Calu3 (cell line): ENCODE data around the gene PPP4C. TPM values are rescaled to one million over a fixed set of nuclear protein-coding genes. Genes with fewer than 3 reads are reported as not detected.
"Not testable (repeated sequence)": the region's sequence is repeated elsewhere in the genome, so short reads cannot be mapped to it uniquely, and the experiment has no call there.

Experiments used
- BruUV-seq: library from RNA; stranded (reverse); fragments of 400-500 nt; replicated peaks from 2 replicates; lab custom pipeline; 2021; lab: Mats Ljungman, UMichigan
- CTCF ChIA-PET: fragments of 300-600 bp; sonication (Branson Sonifier 250); formaldehyde crosslinking; loops from one replicate; lab custom pipeline; 2022; ENCODE audit warnings: antibody characterized with exemption; lab: Charles Lee
- DNase-seq: peaks from one replicate; pipeline ENCODE4 v3.0.0; 2022
- H3K27ac Mint-ChIP-seq: one replicate; pipeline ENCODE4 v1.8.0; 2022; ENCODE audit warnings: mixed read lengths; ENCODE audit not compliant: unreplicated experiment
- H3K27me3 Mint-ChIP-seq: one replicate; pipeline ENCODE4 v1.8.0; 2022; ENCODE audit warnings: mixed read lengths; ENCODE audit not compliant: unreplicated experiment
- H3K36me3 Mint-ChIP-seq: one replicate; pipeline ENCODE4 v1.8.0; 2022; ENCODE audit warnings: mild to moderate bottlenecking, moderate library complexity, mixed read lengths; ENCODE audit not compliant: insufficient read depth, unreplicated experiment
- H3K4me1 Mint-ChIP-seq: one replicate; pipeline ENCODE4 v1.8.0; 2022; ENCODE audit warnings: mild to moderate bottlenecking, low read depth, mixed read lengths; ENCODE audit not compliant: unreplicated experiment
- H3K4me3 Mint-ChIP-seq: one replicate; pipeline ENCODE4 v1.8.0; 2022; ENCODE audit warnings: mild to moderate bottlenecking, low read depth, moderate library complexity, mixed read lengths; ENCODE audit not compliant: unreplicated experiment
- H3K9me3 Mint-ChIP-seq: one replicate; pipeline ENCODE4 v1.8.0; 2022; ENCODE audit warnings: low read depth, mixed read lengths; ENCODE audit not compliant: unreplicated experiment
- CTCF ChIP-seq: fragments of 200-600 bp; IDR thresholded peaks from one replicate; pipeline ENCODE4 v1.8.0; 2022; ENCODE audit warnings: antibody characterized with exemption; ENCODE audit not compliant: unreplicated experiment
- intact Hi-C: fragments of 100-400 bp; cut with micrococcal nuclease; formaldehyde crosslinking; loops from one replicate; pipeline ENCODE4 v1.10.0; 2022; ENCODE audit not compliant: unreplicated experiment
- total RNA-seq: library from RNA; stranded (reverse); gene quantifications from 2 replicates; pipeline ENCODE4 v1.2.3, GENCODE V29; 2022

The PPP4C gene
- total RNA-seq, 1 experiment from 2014 or later: 184 TPM

GRCh38 chr16:30114411-30114810, 38.6 kb downstream of the PPP4C start:
- Mint-ChIP-seq H3K4me1 (peaks cover 36% of the 10 kb centered on the region), H3K27me3 (no peaks in the 10 kb centered on the region), H3K36me3 (peaks cover 29% of the 10 kb centered on the region), H3K27ac (peak overlapping the region; percentile 64), H3K9me3 (no peaks in the 10 kb centered on the region), H3K4me3 (no peak overlapping the region)
- CTCF ChIA-PET: no interaction called here
- DNase-seq: no peak
- no peak for TF ChIP-seq CTCF
- BruUV-seq: no TSS peak
- intact Hi-C loops: no loop called here

GRCh38 chr16:30114833-30115232, 39.0 kb downstream of the PPP4C start:
- BruUV-seq: not testable (repeated sequence)
- peaks cover 33% of the 10 kb centered on the region for H3K36me3 Mint-ChIP-seq

GRCh38 chr16:30115238-30115637, 39.4 kb downstream of the PPP4C start:
- TF ChIP-seq CTCF: no peak
- Mint-ChIP-seq H3K36me3 (peaks cover 37% of the 10 kb centered on the region), H3K27ac (no peak overlapping the region), H3K27me3 (no peaks in the 10 kb centered on the region), H3K4me1 (peaks cover 44% of the 10 kb centered on the region), H3K9me3 (no peaks in the 10 kb centered on the region), H3K4me3 (no peak overlapping the region)
- no TSS peak for BruUV-seq
- CTCF ChIA-PET: interaction anchor here (1.0 kb wide), 1 partner anchor 23 kb away, joined by 6 read pairs; no protein-coding TSS in a partner anchor
- peak; percentile 42 for DNase-seq
- intact Hi-C loops: no loop called here

More at GRCh38 chr16:30114833-30115232, 39.0 kb downstream of the PPP4C start:
- H3K27ac Mint-ChIP-seq, CTCF ChIA-PET, H3K9me3 Mint-ChIP-seq, DNase-seq, H3K4me3 Mint-ChIP-seq, H3K27me3 Mint-ChIP-seq, intact Hi-C loops: not testable (repeated sequence)
- peaks cover 40% of the 10 kb centered on the region for H3K4me1 Mint-ChIP-seq

GRCh38 chr16:30116291-30117207, 40.8 kb downstream of the PPP4C start:
- Mint-ChIP-seq H3K4me3 (no peak overlapping the region), H3K36me3 (peaks cover 43% of the 10 kb centered on the region), H3K27me3 (no peaks in the 10 kb centered on the region), H3K4me1 (peaks cover 55% of the 10 kb centered on the region), H3K9me3 (no peaks in the 10 kb centered on the region), H3K27ac (no peak overlapping the region)
- CTCF ChIA-PET: interaction anchor here (1.0 kb wide), 1 partner anchor 24 kb away, joined by 6 read pairs; no protein-coding TSS in a partner anchor
- intact Hi-C loops: no loop called here
- BruUV-seq: no TSS peak
- no peak for TF ChIP-seq CTCF
- DNase-seq: no peak
